H7 (cell line): ENCODE measurements around the gene ALG14. TPM values are rescaled to one million over a fixed set of nuclear protein-coding genes. Genes with fewer than 3 reads are reported as not detected.

Experiments used
- DNase-seq: peaks from one replicate; pipeline ENCODE4 v3.0.0; 2012
- H3K27me3 ChIP-seq: 2 replicates; pipeline ENCODE4 v1.6.0; 2011; ENCODE audit warnings: mild to moderate bottlenecking, low read length; ENCODE audit not compliant: control insufficient read depth, insufficient read depth
- H3K36me3 ChIP-seq: replicated peaks from 2 replicates; pipeline ENCODE4 v1.5.1; 2011; ENCODE audit warnings: low read length; ENCODE audit not compliant: control insufficient read depth, insufficient read depth
- H3K4me3 ChIP-seq: 2 replicates; pipeline ENCODE4 v1.5.1; 2011; ENCODE audit warnings: low read depth, mild to moderate bottlenecking, control low read depth, low read length, moderate library complexity; ENCODE audit not compliant: insufficient read depth
- total RNA-seq: library from RNA; depleted of rRNA; stranded (reverse); fragments of >200 nt; shearing (Covaris generic); gene quantifications from 2 replicates; pipeline ENCODE4 v1.2.3, GENCODE V29; 2014

The ALG14 gene
- total RNA-seq, 1 experiment from 2014 or later = 0.73 TPM

DNA sequence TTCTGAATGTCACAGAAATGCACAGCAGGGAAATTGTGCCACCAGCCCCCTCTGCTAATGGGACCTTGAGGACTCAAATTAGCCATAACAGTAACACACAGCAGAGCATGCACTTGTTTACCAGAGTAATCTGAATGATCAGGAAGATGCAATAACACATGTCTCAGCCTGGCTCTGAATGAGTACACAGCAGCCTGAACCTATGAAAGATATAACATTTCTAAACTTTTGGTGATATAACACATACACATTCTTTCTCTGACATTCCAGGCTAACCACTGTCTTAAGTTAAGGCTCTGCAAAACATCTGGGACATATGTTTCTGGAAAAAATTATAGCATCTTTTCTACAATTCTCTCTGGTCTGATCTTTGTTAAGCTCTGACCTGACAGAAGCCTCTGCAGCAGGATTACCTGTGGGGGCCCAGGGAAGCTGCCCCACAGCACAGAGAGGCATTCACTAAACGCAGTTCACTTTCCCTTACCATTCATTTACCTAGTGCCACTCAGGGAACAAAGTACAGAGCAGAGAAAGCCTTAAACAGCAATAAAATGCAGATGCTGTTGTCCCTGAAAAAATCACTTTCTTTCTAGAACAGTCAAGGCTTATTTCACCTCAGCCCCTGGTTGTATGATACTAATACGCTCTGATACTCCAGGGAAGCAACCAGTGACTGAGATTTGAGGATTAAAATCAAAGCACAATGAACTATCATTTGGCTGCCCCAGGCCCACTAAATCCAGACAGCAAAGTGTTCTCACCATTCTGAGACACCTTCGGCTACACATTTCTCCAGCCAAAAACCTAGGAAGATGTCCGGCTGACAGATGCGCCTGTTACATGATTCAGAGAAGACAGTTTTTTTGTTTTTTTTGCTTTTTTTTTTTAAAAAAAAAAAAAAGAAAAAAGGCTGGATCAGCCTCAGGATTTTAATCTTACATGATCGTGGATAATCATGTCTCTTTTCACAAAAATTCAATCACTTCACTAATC is 91.9 kb downstream of the ALG14 start:
- no peaks in the 10 kb centered on the region for H3K27me3 ChIP-seq
- DNase-seq = no peak
- no peak overlapping the region for H3K4me3 ChIP-seq
- H3K36me3 ChIP-seq = no peaks in the 10 kb centered on the region

DNA sequence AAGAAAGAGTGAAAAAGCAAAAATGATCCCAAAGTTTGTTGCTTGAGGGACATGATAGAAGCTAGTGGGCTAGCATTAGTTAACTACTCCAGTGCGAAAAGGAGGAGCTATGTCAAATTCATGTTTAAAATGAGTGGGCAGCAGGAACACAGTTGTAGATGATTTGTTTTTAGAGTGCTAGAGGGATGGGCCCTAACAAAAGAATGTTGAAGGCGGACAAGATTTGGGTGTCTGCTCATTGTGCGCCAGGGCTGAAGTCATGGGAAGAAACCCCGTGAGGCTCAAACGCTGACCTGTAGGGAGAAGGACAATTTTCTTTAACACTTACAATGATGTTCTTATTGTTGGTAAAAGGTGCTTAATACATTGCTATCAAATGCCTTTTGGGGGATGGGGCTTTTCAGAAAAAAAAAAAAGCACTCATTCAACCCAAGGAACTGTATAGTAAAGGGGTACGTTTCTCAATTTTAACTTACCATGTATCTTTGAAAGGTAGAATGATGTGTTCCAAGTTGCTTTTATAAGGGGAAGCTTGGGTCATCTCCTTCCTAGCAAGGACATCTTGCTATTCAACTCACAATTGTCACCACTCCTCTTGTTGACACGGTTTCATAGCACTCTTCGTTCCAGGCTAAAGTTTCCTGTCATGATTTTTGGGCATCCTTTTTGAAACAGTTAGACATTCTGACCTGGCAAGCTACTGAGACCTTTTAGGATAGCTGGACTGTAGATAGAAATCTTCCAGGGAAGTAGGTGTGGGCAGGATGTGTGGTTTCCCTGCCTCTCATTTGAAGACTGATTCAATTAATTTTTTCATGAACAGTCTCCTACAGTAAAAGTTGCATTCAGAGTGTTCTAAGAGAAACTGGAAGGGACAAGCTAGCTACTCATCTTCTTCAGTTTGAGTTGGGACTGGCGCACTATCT is 92.8 kb downstream of the ALG14 start:
- Histone ChIP-seq H3K27me3 (no peaks in the 10 kb centered on the region), H3K4me3 (no peak overlapping the region), H3K36me3 (no peaks in the 10 kb centered on the region)
- DNase-seq = no peak

DNA sequence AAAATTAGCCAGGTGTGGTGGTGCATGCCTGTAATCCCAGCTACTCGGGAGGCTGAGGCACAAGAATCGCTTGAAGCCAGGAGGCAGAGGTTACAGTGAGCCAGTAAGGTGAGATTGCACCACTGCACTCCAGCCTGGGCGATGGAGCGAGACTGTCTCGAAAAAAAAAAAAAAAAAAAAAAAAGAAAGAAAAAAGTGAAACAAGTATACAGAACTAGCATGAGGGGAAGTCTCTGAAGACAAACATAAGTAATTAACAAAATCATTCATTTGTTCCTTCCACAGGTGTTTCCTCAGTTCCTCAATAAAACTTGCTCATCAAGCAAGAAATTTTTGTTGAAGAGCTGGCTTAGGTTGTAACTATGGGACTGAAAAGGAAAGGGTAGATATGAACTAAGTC is 93.6 kb downstream of the ALG14 start:
- no peaks in the 10 kb centered on the region for H3K27me3 ChIP-seq
- H3K4me3 ChIP-seq = no peak overlapping the region
- no peaks in the 10 kb centered on the region for H3K36me3 ChIP-seq
- DNase-seq = no peak

DNA sequence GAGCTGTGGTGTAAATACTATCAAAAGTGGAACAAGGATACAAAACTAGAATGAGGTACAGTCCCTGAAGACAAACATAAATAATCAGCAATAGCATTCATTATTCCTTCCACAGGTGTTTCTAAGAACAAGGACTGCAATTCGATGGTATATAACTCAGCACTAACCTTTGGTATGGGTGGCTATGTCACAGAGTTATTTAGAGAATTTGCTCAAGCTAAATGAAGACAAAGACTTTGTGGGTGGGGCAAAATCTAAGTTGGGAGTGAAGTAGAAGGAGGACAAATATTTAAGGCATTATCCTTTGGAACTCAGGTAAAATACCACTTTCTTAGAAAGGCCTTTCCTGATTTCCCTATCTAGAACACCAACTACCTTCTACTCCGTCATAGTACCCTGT is 94.3 kb downstream of the ALG14 start:
- no peak overlapping the region for H3K4me3 ChIP-seq
- H3K27me3 ChIP-seq = no peaks in the 10 kb centered on the region
- no peaks in the 10 kb centered on the region for H3K36me3 ChIP-seq
- no peak for DNase-seq

DNA sequence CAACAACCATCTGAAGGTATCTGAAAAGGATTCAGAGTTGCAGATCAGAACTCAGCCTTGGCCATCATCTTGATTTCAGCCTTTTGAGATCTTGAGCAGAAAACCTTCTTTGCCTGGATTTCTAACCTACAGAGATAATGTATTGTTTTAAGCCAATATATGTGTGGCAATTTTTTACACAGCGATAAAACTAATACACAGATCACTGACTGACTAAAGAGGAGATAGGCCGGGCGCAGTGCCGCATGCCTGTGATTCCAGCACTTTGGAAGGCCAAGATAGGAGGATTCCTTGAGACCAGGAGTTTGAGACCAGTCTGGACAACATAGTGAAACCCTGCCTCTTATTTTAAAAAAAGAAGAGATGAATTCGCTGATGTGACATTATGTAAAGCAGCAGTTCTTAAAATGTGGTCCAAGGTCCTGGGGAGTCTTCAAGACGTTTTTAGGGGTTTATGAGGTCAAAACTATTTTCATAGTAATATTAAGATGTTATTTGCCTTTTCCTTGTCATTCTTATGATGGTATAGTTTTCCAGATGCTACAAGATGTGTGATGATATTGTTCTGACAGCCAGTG is 95.7 kb downstream of the ALG14 start:
- no peaks in the 10 kb centered on the region for H3K27me3 ChIP-seq
- no peak for DNase-seq

DNA sequence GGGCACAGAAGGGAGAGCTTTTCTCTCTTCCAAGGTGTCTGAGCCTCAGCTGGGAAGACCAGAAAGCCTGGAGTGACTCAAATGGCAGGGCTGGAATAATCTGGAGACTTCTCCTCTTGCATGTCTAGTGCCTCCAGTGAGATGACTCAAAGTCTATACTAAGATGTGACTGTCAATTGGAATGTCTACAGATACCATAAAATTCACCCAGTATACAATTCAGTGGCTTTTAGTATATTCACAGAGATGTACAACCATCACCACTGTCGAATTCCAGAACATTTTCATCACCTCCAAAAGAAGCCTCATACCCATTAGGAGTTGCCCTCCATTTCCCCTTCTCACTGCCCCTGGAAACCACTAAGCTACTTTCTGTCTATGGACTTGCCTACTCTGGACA is 97.9 kb downstream of the ALG14 start:
- no peak for DNase-seq
- Histone ChIP-seq H3K36me3 (no peaks in the 10 kb centered on the region), H3K27me3 (no peaks in the 10 kb centered on the region), H3K4me3 (no peak overlapping the region)

More for the DNA sequence above, 95.7 kb downstream of the ALG14 start:
- Histone ChIP-seq H3K4me3 (no peak overlapping the region), H3K36me3 (no peaks in the 10 kb centered on the region)

DNA sequence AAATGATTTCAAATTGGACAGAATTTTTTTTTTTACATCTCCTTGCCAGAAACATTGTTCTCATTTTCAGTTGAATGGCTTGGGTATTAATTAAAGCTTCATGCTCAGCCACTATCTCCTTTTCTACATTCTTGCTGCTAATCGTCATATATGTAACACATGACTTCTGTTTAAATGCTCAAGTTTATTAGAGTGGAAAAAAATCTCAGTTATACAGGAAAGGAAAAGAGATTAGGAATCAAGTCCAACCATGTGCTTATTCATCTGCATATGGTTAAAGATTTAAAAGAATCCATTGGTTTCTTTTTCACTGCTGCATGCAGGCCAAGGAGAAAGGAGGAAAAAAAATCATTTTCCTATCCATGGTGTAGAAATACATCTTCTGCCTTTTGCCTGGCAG is 98.5 kb downstream of the ALG14 start:
- DNase-seq = no peak
- Histone ChIP-seq H3K27me3 (no peaks in the 10 kb centered on the region), H3K4me3 (no peak overlapping the region), H3K36me3 (no peaks in the 10 kb centered on the region)

DNA sequence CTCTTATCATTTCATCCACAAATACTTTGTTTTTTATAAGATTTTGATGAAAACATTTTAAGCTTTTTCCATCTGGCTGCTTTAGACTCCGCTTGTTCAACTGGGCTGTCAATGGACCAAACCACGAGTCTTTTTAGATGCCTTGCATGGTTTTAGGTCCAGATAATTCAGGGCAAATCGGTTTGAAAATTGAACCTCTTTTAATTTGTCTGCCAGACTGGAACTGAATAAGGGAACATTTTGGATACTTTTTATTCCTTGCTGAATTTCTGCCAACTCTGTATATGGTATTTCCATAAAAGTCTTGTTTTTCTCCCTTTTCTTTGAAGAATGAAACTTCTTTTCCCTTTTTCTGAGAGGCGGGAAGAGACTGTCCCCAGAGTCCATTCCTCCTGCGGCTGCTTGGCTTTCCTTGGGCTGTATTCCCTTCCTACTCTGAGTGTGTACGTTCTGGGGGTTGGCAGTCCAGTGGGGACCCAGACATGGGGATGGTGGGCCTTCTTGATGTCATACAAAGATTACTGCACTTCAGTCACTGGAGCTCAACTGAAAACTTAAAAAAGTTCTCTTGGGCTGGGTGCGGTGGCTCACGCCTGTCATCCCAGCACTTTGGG is 99.3 kb downstream of the ALG14 start:
- H3K27me3 ChIP-seq = no peaks in the 10 kb centered on the region
- no peak for DNase-seq
- H3K36me3 ChIP-seq = no peaks in the 10 kb centered on the region
- H3K4me3 ChIP-seq = no peak overlapping the region

DNA sequence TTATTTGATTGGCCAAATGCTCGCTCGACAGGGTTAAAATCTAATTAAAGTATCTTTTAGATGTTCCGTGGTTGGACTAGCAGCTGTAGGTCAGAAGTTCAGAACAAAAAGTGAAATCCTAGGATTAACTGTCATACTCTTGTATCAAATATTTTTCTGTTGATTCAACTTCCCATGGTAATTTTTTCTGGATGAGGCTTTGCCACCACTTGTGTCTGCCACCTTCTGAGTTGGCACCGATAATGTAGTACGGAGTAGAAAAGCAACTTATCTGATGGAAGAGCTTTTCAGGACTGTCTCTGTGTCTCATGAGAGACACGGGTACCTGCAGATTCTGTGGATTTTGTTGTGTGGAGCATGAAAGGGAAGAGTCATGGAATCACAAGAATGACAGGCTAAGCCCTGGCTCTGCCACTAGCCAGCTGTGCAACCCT is 101.2 kb downstream of the ALG14 start:
- H3K36me3 ChIP-seq = no peaks in the 10 kb centered on the region
- DNase-seq = no peak
- H3K27me3 ChIP-seq = no peaks in the 10 kb centered on the region
- H3K4me3 ChIP-seq = no peak overlapping the region

DNA sequence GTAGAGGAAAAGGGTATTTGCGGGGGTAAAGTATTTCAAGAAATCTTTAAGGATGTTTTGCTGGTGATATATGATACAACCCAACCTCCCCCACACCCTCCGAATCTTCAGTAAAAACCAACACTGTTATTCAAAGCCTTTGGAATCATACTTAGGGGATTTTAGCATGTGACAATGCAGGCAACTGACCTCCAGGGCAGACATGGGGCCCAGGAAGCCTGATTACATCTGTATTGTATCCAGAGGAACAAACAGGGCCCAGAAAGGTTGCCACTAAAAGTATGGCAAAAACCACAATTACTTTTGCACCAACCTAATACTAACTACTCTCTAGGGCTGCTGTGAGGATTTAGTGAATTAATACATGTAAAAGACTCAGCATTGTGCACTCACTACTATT is 102.0 kb downstream of the ALG14 start:
- H3K27me3 ChIP-seq = no peaks in the 10 kb centered on the region
- no peaks in the 10 kb centered on the region for H3K36me3 ChIP-seq
- H3K4me3 ChIP-seq = no peak overlapping the region
- DNase-seq = peak; percentile 44

DNA sequence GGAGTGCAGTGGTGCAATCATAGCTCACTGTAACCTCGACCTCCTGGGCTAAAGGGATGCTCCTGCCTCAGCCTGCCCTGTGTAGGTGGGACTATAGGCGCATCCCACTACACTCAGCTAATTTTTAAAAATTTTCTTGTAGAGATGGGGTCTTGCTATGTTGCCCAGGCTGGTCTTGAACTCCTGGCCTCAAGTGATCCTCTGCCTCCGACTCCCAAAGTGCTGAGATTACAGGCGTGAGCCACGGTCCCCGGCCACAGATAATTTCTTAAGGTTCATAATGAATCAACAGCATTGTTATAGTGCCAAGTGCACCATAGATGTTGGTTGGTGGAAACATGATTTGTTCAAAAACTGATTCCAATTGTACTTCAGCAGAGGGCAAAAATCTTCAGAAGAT is 103.6 kb downstream of the ALG14 start:
- Histone ChIP-seq H3K36me3 (no peaks in the 10 kb centered on the region), H3K4me3 (no peak overlapping the region), H3K27me3 (no peaks in the 10 kb centered on the region)
- DNase-seq = no peak

DNA sequence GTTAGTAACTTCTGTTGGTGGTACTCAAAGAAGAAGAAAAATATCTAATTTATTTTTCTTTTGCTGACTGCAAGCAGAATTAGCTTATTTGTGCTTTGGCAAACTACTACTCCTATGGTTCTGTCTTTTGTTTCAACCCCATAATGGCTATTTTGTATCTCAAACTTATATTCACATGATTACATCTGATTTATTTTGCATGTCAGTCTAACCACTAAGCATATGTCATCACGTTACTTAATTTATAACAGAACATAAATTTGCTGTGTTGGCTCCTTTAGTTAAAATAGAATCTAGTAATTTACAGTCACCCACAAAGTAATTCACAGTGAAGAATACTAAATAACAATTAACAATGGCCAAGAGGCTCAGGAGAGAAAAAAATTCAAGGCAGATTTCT is 106.7 kb downstream of the ALG14 start:
- DNase-seq = no peak
- Histone ChIP-seq H3K4me3 (no peak overlapping the region), H3K27me3 (no peaks in the 10 kb centered on the region), H3K36me3 (no peaks in the 10 kb centered on the region)

DNA sequence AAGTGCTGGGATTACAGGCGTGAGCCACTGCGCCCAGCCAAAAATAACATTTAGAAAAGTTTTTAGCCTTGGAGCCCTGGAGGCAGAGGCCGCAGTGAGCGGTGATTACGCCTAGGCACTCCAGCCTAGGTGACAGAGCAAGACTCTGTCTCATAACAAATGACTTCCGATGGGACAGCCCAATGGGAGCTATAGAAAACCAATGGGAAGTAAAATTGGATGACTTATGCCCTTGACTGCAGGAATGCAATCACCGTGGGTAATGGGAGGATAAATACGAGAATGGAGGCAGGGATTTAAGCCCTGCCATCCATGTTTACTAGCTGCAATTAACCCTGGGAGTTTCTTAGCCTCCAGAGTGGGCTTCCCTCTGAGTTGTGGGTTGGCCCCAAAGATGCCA is 108.9 kb downstream of the ALG14 start:
- no peaks in the 10 kb centered on the region for H3K36me3 ChIP-seq
- no peak overlapping the region for H3K4me3 ChIP-seq
- no peaks in the 10 kb centered on the region for H3K27me3 ChIP-seq
- DNase-seq = no peak
